DMS79 (cell line): ENCODE data around the gene FMN1.

ENCODE experiments used
- DNase-seq: peaks from one replicate; lab custom pipeline; 2025; lab: John Stamatoyannopoulos, UW

FMN1 gene

GRCh38 chr15:33155691-33156420 lies 38.7 kb downstream of the FMN1 start:
- no peak for DNase-seq

GRCh38 chr15:33154351-33155166 lies 40.0 kb downstream of the FMN1 start:
- DNase-seq: peak; percentile 51

- DNase-seq: no peak
These were observed 41.0 kb downstream of the FMN1 start for GRCh38 chr15:33153548-33153947.

- DNase-seq: no peak
These were observed 41.9 kb downstream of the FMN1 start for GRCh38 chr15:33152502-33153109.

GRCh38 chr15:33150971-33151370 lies 43.5 kb downstream of the FMN1 start:
- DNase-seq: no peak

GRCh38 chr15:33150431-33150941 lies 44.0 kb downstream of the FMN1 start:
- DNase-seq: no peak

- no peak for DNase-seq
These were observed 44.6 kb downstream of the FMN1 start for GRCh38 chr15:33149919-33150318.

GRCh38 chr15:33148129-33148751 lies 46.3 kb downstream of the FMN1 start:
- DNase-seq: no peak

GRCh38 chr15:33146051-33146450 lies 48.5 kb downstream of the FMN1 start:
- DNase-seq: no peak

GRCh38 chr15:33145447-33145846 lies 49.1 kb downstream of the FMN1 start:
- no peak for DNase-seq

- DNase-seq: no peak
These were observed 51.8 kb downstream of the FMN1 start for GRCh38 chr15:33142708-33143107.

GRCh38 chr15:33138000-33138399 lies 56.5 kb downstream of the FMN1 start:
- DNase-seq: no peak

GRCh38 chr15:33137101-33137500 lies 57.4 kb downstream of the FMN1 start:
- DNase-seq: no peak

- DNase-seq: no peak
These were observed 58.2 kb downstream of the FMN1 start for GRCh38 chr15:33136353-33136752.

GRCh38 chr15:33135355-33135781 lies 59.1 kb downstream of the FMN1 start:
- no peak for DNase-seq

- peak; percentile 74 for DNase-seq
These were observed 61.7 kb downstream of the FMN1 start for GRCh38 chr15:33132722-33133345.

GRCh38 chr15:33132233-33132580 lies 62.3 kb downstream of the FMN1 start:
- peak; percentile 27 for DNase-seq

GRCh38 chr15:33131552-33132232 lies 62.8 kb downstream of the FMN1 start:
- DNase-seq: peak; percentile 86

GRCh38 chr15:33126559-33127290 lies 67.8 kb downstream of the FMN1 start:
- DNase-seq: peak; percentile 66

GRCh38 chr15:33125894-33126537 lies 68.5 kb downstream of the FMN1 start:
- DNase-seq: no peak
